ENCODE measurements around the gene TRAPPC6A.

The TRAPPC6A gene

GRCh38 chr19:45184115-45184514 is 6.1 kb upstream of the TRAPPC6A start:
- DNase-seq, result no peak

GRCh38 chr19:45182758-45183157 is 4.7 kb upstream of the TRAPPC6A start:
- DNase-seq, result no peak

- no peak for DNase-seq
Observed at GRCh38 chr19:45180936-45181335, 2.9 kb upstream of the TRAPPC6A start.

GRCh38 chr19:45179892-45180370 is 1.9 kb upstream of the TRAPPC6A start:
- no peak for DNase-seq

GRCh38 chr19:45179072-45179891 is 1.2 kb upstream of the TRAPPC6A start:
- no peak for DNase-seq

- peak; percentile 100 for DNase-seq
Observed at GRCh38 chr19:45178262-45179071, 430 bp upstream of the TRAPPC6A start, which contains the start of gene BLOC1S3. BLOC1S3 (plus strand) TSS chr19:45178784; CDS start chr19:45179297, 513 bp downstream.

GRCh38 chr19:45175515-45176345 is 2.3 kb downstream of the TRAPPC6A start:
- DNase-seq, result peak; percentile 29

- DNase-seq, result no peak
Observed at GRCh38 chr19:45173816-45174215, 4.2 kb downstream of the TRAPPC6A start.

- no peak for DNase-seq
Observed at GRCh38 chr19:45172611-45173208, 5.3 kb downstream of the TRAPPC6A start.

- DNase-seq, result no peak
Observed at GRCh38 chr19:45172173-45172572, 5.9 kb downstream of the TRAPPC6A start.

- DNase-seq, result no peak
Observed at GRCh38 chr19:45171211-45171623, 6.8 kb downstream of the TRAPPC6A start.

GRCh38 chr19:45170146-45171106 is 7.6 kb downstream of the TRAPPC6A start:
- DNase-seq, result no peak

- DNase-seq, result no peak
Observed at GRCh38 chr19:45169602-45170001, 8.4 kb downstream of the TRAPPC6A start.

GRCh38 chr19:45168767-45169351 is 9.2 kb downstream of the TRAPPC6A start:
- DNase-seq, result no peak

- DNase-seq, result no peak
Observed at GRCh38 chr19:45166723-45167252, 11.2 kb downstream of the TRAPPC6A start.

- no peak for DNase-seq
Observed at GRCh38 chr19:45164577-45165335, 13.3 kb downstream of the TRAPPC6A start.

- no peak for DNase-seq
Observed at GRCh38 chr19:45163751-45164460, 14.1 kb downstream of the TRAPPC6A start.

- no peak for DNase-seq
Observed at GRCh38 chr19:45163156-45163555, 14.9 kb downstream of the TRAPPC6A start.

- DNase-seq, result no peak
Observed at GRCh38 chr19:45162608-45163143, 15.4 kb downstream of the TRAPPC6A start.
